ENCODE results near the gene TMEM236.

- TF ChIP-seq CTCF (conservative IDR thresholded peaks at IDR 0.05; ENCODE audit: low read depth, low read length) (no peak), POLR2A (IDR thresholded peaks at IDR 0.05; ENCODE audit: low read depth, low read length) (no peak), MAZ (IDR thresholded peaks at IDR 0.05; ENCODE audit: borderline replicate concordance, low read depth, low read length) (no peak), FOS (IDR thresholded peaks at IDR 0.05; ENCODE audit: low read depth, low read length) (no peak), CEBPB (IDR thresholded peaks at IDR 0.05; ENCODE audit: low read depth, low read length) (no peak), RFX5 (IDR thresholded peaks at IDR 0.05; ENCODE audit: low read depth, low read length) (no peak), MXI1 (IDR thresholded peaks at IDR 0.05; ENCODE audit: borderline replicate concordance, low read depth, low read length) (no peak), SMC3 (IDR thresholded peaks at IDR 0.05; ENCODE audit: low read depth, low read length) (no peak)
Observed at GRCh38 chr10:17758896-17759295, 6.9 kb downstream of the TMEM236 start.
